Activated CD4-positive, alpha-beta T cell treated with anti-CD3 and anti-CD28 coated beads, Interleukin-10, Interleukin-2, amounts not matched to agents 100 ng/mL and 50 ng/mL, durations not matched to agents 16 hours and 8 hours (primary cell): ENCODE measurements around the gene PYDC2.
"Not testable (repeated sequence)": the region's sequence is repeated elsewhere in the genome, so short reads cannot be mapped to it uniquely, and the experiment has no call there.

Experiments used
- DNase-seq: peaks from one replicate; pipeline ENCODE4 v3.0.0-alpha.2; 2020

Gene PYDC2

DNA sequence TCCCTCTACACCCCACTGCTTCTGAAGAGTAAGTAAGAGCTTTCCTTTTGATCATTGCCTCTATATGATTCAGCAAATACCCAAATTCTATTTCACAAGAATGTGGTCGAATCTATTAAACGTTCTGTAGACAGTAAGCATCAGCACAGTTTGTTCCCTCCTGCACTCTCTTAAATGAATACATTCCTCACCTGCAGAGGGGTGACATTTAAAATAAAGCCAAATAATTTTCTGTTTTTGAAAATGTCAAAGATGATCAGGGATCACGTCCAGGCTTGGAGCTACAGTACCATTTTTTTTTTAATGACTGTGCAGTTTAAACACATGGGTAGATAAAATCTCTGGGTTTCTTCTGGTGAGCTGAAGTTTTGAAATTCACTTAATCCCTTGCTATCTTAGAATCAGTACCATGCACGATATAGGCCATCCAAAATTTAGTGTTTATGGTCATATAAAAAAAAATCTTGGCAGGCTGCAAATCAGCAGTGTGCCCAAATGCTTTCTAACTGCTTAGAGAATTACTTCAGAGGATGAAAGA is 12.8 kb downstream of the PYDC2 start:
- no peak for DNase-seq

DNA sequence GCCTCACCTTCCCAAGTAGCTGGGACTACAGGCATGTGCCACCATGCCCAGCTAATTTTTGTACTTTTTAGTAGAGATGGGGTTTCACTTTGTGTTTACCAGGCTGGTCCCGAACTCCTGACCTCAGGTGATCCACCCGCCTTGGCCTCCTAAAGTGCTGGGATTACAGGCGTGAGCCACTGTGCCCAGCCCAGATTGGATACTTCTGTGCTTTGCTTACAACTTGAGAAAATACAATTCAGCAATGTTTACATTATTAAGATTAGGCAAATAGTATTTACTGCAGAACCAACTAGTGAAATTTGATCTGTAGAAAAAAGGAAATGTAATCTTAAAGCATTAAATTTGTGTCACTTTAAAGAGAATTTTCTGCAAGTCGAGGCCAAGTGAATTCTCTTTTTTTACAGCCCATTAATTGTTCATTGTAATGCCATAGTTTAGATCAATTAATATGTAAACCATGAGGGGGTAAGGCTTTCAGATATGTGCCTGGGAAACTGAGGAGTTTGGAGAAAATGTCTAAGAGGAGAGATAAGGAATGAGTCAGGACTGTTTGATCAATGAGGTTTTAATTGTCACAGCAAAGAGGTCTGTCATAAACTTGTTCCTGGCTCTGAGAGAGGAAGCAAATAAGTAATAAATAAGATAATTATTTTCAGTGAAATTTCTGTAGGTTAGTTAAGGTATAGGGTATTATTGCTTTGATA is 15.3 kb downstream of the PYDC2 start:
- no peak for DNase-seq

DNA sequence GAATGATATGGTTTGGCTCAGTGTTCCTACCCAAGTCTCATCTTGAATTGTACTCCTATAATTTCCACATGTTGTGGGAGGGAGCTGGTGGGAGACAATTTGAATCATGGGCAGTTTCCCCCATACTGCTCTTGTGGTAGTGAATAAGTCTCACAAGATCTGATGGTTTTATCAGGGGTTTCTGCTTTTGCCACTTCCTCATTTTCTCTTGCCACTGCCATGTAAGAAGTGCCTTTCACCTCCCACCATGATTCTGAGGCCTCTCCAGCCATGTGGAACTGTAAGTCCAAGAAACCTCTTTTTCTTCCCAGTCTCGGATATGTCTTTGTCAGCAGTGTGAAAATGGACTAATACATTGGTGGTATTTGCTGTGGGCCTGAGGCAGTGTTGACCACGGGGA is 23.0 kb downstream of the PYDC2 start:
- DNase-seq = not testable (repeated sequence)

DNA sequence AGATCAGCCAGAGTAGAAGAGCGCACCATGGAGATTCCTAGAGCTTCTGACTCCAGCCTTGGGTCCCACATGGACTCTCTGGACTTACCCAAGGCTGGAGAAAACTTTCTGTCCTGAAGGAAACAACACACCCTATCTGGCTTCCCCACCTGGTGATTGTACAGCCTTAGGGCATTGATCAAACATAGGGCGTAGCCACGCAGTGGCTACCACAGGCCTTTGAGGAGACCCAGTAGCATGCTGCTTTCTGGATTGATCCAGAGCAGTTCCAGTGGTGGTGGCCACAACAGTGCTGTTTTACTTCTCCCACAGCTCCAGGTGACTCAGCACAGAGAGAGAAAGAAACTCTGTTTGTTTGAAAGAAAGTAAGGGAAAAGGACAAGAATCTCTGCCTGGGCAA is 23.5 kb downstream of the PYDC2 start:
- no peak for DNase-seq

DNA sequence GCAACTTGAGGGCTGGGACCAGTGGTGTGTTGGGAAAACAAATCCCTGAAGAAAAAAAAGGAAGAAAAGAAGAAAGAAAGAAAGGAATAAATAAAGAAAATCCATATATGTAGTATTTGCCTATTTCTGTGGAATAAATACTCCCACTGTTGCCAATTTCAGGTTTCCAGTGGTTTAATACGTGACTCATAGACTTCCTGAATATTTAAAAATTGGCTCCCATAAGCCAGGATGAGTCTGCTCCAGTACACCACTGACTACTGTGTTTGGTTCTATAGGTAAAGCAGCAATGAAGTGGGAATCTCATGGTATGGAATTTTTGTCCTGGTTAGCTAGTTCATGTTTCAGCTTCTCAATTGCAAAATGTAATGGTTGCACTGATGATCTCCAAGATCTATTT is 31.6 kb downstream of the PYDC2 start:
- DNase-seq = no peak

DNA sequence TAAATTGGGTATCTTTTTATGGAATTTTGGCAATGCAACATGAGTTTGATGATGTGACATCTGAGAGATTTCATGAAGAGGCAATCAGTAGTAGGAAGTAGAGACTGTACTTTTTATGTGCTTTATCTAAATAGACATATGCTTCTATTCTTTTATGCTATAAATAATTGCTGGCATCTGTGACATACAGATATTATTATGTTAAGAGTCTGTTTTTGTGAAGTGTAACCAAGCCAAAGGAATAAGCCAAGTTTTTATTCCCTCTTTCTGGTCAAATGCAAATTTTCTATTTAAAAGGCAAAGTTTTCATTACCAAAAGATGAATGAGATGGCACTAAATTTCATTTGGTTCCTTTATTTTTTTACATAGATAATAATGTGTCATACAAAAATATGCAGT is 32.4 kb downstream of the PYDC2 start:
- no peak for DNase-seq

DNA sequence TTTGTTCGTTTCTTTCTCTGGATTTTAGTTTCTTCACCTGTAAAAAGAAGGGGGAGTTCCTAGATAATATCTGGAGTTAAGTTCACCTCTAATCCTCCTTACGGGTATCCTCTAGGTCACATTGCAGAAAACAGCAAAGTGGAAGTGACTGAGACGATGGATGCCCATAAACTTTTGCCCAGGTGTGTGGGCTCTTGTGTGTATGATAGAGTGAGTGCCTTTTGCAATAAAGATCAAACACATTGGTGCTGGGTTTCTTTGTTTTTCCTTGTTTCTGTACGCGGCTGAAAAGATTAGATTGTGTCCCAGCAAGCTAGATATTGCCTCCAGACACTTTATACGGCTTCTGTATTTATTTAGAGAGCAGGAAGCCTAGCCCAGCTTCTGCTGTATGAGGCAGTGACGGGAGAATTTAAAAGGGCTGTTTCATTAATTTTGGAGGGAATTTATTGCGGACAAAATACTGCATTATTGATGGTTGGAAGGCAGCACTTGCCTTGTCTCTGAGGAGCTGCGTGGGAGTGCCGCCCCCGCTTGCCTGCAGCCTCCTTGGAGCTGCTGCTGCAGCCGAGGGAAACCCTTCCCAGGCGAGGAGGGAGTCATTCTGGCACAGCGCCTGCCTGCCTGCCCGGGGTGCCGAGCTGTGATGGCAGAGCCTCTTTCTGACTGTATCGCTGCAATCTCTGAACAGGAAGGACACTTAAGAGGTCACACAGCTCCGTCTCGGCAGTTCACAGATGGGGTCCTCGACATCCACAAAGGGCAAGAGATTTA is 38.5 kb downstream of the PYDC2 start:
- no peak for DNase-seq

DNA sequence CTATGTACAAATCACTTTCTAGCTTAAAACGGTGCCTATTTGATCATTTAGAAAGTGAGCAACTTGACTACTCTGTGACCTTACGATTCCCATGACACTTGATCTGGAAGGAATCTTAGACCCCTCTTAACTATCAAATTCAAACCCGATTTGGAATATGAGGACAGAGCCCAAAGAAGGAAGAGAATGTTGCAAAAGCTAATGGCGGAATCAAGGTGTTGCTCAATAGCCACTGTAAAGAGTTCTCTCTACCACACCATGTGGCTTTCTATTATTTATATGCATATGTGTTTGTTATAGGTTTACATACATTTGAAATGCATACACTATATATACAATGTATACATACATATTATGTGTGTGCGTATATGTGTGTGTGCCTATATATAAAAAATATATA is 39.9 kb downstream of the PYDC2 start:
- no peak for DNase-seq

DNA sequence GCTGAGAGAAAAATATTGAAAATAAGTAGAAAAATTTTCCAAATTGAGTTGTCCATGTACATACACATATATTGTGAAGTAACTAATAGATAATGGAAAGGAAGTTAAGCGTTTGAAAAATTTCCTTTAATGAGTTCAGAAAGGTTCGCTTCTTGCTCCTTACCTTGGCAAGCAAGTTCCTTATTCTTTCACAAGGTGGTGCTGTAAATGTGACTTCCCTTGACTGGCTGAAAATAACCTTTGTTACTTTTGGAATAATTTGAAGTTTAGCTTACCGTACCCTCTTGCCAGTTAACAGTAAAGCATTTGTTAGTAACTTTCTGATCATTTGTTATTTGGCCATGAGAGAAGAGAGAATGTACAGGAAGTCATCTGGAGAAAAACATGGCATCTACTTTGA is 41.6 kb downstream of the PYDC2 start:
- DNase-seq = no peak

DNA sequence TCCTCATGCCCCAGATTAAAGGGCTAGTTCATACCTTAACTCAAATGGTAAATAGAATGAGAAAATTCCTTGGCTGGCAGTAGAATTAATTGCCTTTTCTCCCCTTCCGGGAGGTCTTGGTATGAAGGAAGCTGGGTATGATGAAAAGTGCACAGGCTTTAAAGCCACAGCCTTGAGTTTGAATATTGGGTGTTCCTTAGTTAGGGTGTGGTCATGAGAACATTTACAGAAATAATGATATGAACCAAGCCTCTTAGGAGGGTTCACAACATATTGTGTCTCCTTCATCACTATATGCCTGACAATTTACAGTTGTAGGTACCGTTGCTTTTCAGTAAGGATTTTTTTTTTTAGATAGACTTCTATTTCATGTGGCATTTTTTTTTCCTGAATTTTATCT is 48.1 kb downstream of the PYDC2 start:
- DNase-seq = no peak
